ENCODE data around the gene AK3. TPM values are rescaled to one million over a fixed set of nuclear protein-coding genes. Genes with fewer than 3 reads are reported as not detected.

AK3 gene
- total and polyA plus RNA-seq, 2 donors (not counting 1 experiment from before 2014, with no cell fraction given) = 66.3 to 90.3 TPM

DNA sequence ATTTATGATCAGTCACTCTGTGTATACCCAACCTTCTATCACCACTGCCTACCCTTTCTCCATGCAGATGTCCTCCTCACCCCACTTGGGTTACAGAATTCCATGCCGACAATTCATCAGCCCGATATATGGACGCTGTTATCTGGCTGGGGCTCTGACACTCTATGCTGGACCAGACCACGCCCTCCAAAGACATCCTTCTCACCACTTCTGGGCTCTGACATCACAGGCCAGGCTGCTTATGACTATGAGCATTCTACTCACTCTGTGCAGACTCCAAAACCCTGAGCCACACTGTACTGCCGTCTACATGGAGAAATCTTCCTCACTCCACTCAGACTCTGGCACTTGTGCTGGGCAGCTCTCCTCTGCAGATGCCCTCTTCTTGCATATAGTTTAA is 7.6 kb upstream of the AK3 start:
- Histone ChIP-seq H3K36me3 (ENCODE audit: control insufficient read depth, insufficient read depth, low read length) (no peaks in the 10 kb centered on the region), H3K4me2 (ENCODE audit: extremely low read depth, insufficient read depth, low read length) (no peak overlapping the region), H3K4me3 (replicated peaks in 1 of 4; ENCODE audit: control extremely low read depth in 1 of 4, insufficient read depth in 1 of 4, low read depth in 3 of 4, low read length in 4 of 4) (no peak overlapping the region), H3K9ac (ENCODE audit: insufficient read depth, low read length) (no peak overlapping the region), H3K79me2 (ENCODE audit: control insufficient read depth, insufficient read depth, low read length) (no peaks in the 10 kb centered on the region), H3K27ac (ENCODE audit: insufficient read depth, low read length) (no peak overlapping the region), H3K9me3 (ENCODE audit: control insufficient read depth, insufficient read depth, low read depth, low read length) (no peaks in the 10 kb centered on the region), H3K4me1 (ENCODE audit: control insufficient read depth, extremely low read depth, insufficient read depth, low read length) (no peaks in the 10 kb centered on the region), H2AFZ (ENCODE audit: low read length) (no peak overlapping the region), H4K20me1 (ENCODE audit: control insufficient read depth, extremely low read depth, insufficient read depth, low read length) (no peaks in the 10 kb centered on the region), H3K27me3 (ENCODE audit: control insufficient read depth, insufficient read depth, low read length) (no peaks in the 10 kb centered on the region)
- peak in 1 of 2 donors; percentile 26 for DNase-seq (ENCODE audit: low read depth in 2 of 2)
- TF ChIP-seq EZH2 (IDR thresholded peaks at IDR 0.05; ENCODE audit: low read length, missing control alignments) (no peak), CTCF (conservative IDR thresholded peaks at IDR 0.05 in 1 of 2, IDR thresholded peaks at IDR 0.05 in 1 of 2; ENCODE audit: low read depth in 1 of 2, low read length in 2 of 2) (no peak)

- H2AFZ ChIP-seq (ENCODE audit: low read length) = no peak overlapping the region
- DNase-seq (ENCODE audit: low read depth in 2 of 2) = no peak
- H3K79me2 ChIP-seq (ENCODE audit: control insufficient read depth, insufficient read depth, low read length) = no peaks in the 10 kb centered on the region
- no peaks in the 10 kb centered on the region for H3K4me1 ChIP-seq (ENCODE audit: control insufficient read depth, extremely low read depth, insufficient read depth, low read length)
- no peaks in the 10 kb centered on the region for H3K9me3 ChIP-seq (ENCODE audit: control insufficient read depth, insufficient read depth, low read depth, low read length)
- no peaks in the 10 kb centered on the region for H4K20me1 ChIP-seq (ENCODE audit: control insufficient read depth, extremely low read depth, insufficient read depth, low read length)
- no peak overlapping the region for H3K4me3 ChIP-seq (replicated peaks in 1 of 4; ENCODE audit: control extremely low read depth in 1 of 4, insufficient read depth in 1 of 4, low read depth in 3 of 4, low read length in 4 of 4)
- no peaks in the 10 kb centered on the region for H3K27me3 ChIP-seq (ENCODE audit: control insufficient read depth, insufficient read depth, low read length)
- no peak overlapping the region for H3K9ac ChIP-seq (ENCODE audit: insufficient read depth, low read length)
- H3K4me2 ChIP-seq (ENCODE audit: extremely low read depth, insufficient read depth, low read length) = no peak overlapping the region
- TF ChIP-seq CTCF (conservative IDR thresholded peaks at IDR 0.05 in 1 of 2, IDR thresholded peaks at IDR 0.05 in 1 of 2; ENCODE audit: low read depth in 1 of 2, low read length in 2 of 2) = no peak
- no peak for TF ChIP-seq EZH2 (IDR thresholded peaks at IDR 0.05; ENCODE audit: low read length, missing control alignments)
- H3K27ac ChIP-seq (ENCODE audit: insufficient read depth, low read length) = no peak overlapping the region
- H3K36me3 ChIP-seq (ENCODE audit: control insufficient read depth, insufficient read depth, low read length) = no peaks in the 10 kb centered on the region
Measured at GRCh38 chr9:4746278-4747030, 5.5 kb upstream of the AK3 start.

DNA sequence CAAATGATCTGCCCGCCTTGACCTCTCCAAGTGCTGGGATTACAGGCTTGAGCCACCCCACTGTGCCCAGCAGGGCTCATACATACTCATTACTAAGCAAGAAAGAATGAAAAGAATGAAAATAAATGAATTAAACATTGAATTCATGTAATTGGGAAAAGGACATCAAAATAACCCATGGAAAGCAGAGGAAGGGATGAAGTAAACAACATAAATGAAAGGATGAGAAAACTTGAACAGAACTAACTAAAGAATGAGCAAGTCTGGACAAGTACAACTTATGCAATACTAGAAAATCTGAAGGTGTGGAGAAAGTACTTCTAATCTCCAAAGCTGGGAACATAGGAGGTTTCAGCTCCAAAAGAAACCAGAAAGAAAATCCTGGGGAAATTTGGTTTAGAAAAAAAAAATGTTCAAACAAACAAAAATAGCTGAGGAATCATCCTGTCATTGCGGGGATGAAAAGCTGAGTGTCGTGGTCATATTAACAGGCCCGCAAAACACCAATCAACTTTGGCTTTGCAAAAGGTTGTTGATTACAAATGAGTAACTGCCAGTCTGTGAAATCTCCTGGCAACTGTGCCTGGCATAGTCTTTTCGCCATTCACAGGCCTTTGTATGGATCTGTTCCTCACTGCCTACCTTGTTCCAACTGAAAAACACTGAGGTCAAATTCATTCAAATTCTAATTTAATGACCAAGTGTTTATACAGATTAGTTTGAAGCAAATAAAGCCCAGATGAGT is 2.3 kb upstream of the AK3 start:
- no peak overlapping the region for H3K4me2 ChIP-seq (ENCODE audit: extremely low read depth, insufficient read depth, low read length)
- no peaks in the 10 kb centered on the region for H3K27me3 ChIP-seq (ENCODE audit: control insufficient read depth, insufficient read depth, low read length)
- H3K79me2 ChIP-seq (ENCODE audit: control insufficient read depth, insufficient read depth, low read length) = peaks cover 25% of the 10 kb centered on the region
- no peak overlapping the region for H3K27ac ChIP-seq (ENCODE audit: insufficient read depth, low read length)
- H3K36me3 ChIP-seq (ENCODE audit: control insufficient read depth, insufficient read depth, low read length) = no peaks in the 10 kb centered on the region
- DNase-seq (ENCODE audit: low read depth in 2 of 2) = no peak
- H3K9ac ChIP-seq (ENCODE audit: insufficient read depth, low read length) = no peak overlapping the region
- no peaks in the 10 kb centered on the region for H3K9me3 ChIP-seq (ENCODE audit: control insufficient read depth, insufficient read depth, low read depth, low read length)
- H4K20me1 ChIP-seq (ENCODE audit: control insufficient read depth, extremely low read depth, insufficient read depth, low read length) = no peaks in the 10 kb centered on the region
- no peak overlapping the region for H3K4me3 ChIP-seq (replicated peaks in 1 of 4; ENCODE audit: control extremely low read depth in 1 of 4, insufficient read depth in 1 of 4, low read depth in 3 of 4, low read length in 4 of 4)
- H2AFZ ChIP-seq (ENCODE audit: low read length) = no peak overlapping the region
- TF ChIP-seq EZH2 (IDR thresholded peaks at IDR 0.05; ENCODE audit: low read length, missing control alignments) (no peak), CTCF (conservative IDR thresholded peaks at IDR 0.05 in 1 of 2, IDR thresholded peaks at IDR 0.05 in 1 of 2; ENCODE audit: low read depth in 1 of 2, low read length in 2 of 2) (no peak)
- H3K4me1 ChIP-seq (ENCODE audit: control insufficient read depth, extremely low read depth, insufficient read depth, low read length) = no peaks in the 10 kb centered on the region
